SH-SY5Y (cell line): ENCODE data around the gene MRPL55.

Experiments
- GATA2 ChIP-seq: IDR thresholded peaks from 2 replicates; pipeline ENCODE4 v1.6.1; 2011; ENCODE audit warnings: mild to moderate bottlenecking, low read depth, low read length
- GATA3 ChIP-seq: IDR thresholded peaks from 2 replicates; pipeline ENCODE4 v1.6.1; 2011; ENCODE audit warnings: low read depth, mild to moderate bottlenecking, low read length, moderate library complexity

- no peak for TF ChIP-seq GATA2
- no peak for TF ChIP-seq GATA3
Measured at GRCh38 chr1:228098323-228098931, 10.7 kb downstream of the MRPL55 start.
